ENCODE results near the gene ZNF281.

- TF ChIP-seq, protein P1, sequence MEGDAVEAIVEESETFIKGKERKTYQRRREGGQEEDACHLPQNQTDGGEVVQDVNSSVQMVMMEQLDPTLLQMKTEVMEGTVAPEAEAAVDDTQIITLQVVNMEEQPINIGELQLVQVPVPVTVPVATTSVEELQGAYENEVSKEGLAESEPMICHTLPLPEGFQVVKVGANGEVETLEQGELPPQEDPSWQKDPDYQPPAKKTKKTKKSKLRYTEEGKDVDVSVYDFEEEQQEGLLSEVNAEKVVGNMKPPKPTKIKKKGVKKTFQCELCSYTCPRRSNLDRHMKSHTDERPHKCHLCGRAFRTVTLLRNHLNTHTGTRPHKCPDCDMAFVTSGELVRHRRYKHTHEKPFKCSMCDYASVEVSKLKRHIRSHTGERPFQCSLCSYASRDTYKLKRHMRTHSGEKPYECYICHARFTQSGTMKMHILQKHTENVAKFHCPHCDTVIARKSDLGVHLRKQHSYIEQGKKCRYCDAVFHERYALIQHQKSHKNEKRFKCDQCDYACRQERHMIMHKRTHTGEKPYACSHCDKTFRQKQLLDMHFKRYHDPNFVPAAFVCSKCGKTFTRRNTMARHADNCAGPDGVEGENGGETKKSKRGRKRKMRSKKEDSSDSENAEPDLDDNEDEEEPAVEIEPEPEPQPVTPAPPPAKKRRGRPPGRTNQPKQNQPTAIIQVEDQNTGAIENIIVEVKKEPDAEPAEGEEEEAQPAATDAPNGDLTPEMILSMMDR (IDR thresholded peaks at IDR 0.05; ENCODE audit: low read depth, low read length, poor library complexity, severe bottlenecking): no peak
- no peak for TF ChIP-seq EZH2phosphoT487 (IDR thresholded peaks at IDR 0.05; ENCODE audit: borderline replicate concordance, low read length)
Observed at GRCh38 chr1:200368556-200368955, 41.3 kb downstream of the ZNF281 start.
